Renal cortex interstitium (tissue), 11 donors: ENCODE data around the gene ATXN10. TPM values are rescaled to one million over a fixed set of nuclear protein-coding genes. Genes with fewer than 3 reads are reported as not detected.

ENCODE experiments used
- DNase-seq, 11 donors: peaks; one replicate each; pipeline ENCODE4 v3.0.0-alpha.2; 2013; ENCODE audit warnings: low read depth in 9 of 11, low spot score in 4 of 11; ENCODE audit errors: extremely low read depth in 1 of 11
- polyA plus RNA-seq, 3 donors: library from polyadenylated mRNA; unstranded; fragments of 120-200 nt; gene quantifications; one replicate each; pipeline ENCODE4 v1.2.1, GENCODE V29; 2013; ENCODE audit not compliant: insufficient read length in 3 of 3

The ATXN10 gene
- polyA plus RNA-seq, 3 donors = 245 to 338 (median 294) TPM

DNA sequence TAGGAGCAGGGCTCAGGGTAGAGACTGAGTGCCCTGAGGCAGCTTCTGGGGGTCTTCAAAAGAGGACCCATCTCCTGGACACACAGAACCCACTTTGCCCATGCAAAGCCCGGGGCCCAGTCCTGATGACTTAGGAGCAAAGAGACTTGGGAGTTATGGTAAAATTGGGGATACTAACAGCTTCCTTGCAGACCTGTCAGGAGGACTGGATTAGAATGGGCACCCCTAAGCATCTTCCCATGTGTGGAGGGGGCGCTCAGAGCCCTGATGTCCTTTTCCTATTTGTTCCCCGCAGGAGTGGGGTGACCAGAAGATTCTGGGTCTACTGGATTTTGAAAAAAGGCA lies 205.4 kb downstream of the ATXN10 start:
- no peak for DNase-seq

DNA sequence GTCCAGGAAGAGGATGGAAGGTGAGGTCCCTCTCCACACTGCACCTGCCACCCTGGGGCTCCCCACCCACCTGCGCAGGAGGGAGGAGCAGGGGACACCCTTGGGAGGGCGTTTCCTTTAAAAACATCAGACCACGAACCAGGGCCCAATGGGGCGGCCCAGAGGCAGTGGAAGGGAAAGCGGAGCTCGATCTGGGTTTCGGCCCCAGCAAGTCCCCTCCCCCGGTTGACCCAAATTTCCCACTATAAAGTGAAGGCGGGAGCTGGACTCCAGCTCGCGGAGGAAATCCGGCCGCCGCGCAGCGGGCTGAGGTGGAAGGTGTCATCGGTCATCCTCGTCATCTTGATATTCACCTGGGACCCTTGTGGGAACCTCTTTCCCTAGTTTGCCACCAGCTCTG lies 206.0 kb downstream of the ATXN10 start:
- no peak for DNase-seq

DNA sequence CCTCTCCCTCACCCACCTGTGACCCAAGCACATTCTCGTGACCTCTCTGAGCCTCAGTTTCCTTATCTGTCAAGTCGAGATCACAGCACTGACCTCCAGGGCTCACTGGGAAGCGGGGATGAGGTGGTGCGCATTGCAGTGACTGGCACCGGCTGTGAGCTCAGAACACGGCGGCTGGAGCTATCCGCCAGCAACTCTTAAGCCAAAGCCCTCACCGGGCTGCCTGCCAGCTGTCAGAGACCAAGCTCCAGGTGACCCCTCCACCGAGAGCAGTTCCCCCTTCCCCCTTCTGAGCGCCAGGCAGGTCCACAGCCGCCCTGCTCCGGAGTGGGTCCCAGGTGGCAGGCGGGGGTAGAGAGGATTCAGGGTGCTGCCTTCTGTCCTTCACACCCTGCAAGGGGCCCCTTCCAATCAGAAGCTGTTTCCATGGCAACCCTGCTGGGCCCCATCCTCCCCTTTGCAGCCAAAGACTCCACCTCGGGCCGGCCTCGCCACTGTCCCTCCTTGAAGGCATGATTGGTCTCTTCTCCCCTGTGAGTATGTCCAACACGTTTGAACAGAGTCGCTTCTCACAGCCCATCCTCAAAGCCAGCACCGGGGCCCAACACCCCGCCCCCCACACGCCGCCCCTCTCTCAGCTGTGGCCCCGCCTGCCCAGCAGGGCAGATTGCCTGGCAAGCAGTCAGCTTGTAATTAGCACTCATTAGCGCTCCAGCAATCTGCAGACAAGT lies 206.6 kb downstream of the ATXN10 start:
- no peak for DNase-seq

DNA sequence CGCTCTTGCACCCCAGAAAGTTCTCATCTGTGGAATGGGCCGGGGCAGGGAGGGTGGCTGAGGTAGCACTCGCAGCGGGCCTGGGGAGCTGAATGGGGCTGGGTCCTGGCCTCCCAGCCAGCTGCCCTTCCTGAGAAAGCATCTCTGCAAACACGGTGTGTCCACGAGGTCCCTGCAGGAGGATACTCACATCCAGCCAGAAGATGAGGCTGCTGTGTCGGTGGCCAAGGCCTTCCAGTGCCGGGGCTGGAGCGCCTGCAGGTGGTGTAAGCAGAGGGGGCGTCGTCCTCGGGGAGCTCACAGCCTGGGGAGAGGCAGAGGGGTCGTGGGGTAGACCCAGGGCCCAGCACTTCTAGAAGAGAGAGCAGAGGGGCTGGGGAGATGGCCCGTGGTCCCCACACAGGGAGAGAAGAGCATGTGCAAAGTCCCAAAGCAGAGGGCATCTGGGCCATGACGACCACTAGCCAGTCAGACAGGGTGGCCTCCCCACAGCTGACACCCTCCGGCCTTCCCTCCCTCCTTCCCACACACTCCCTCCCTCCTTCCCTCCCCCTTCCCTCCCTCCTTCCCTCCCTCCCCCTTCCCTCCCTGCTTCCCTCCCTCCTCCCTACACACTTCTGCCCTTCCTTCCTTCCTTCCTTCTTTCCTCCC lies 207.4 kb downstream of the ATXN10 start:
- DNase-seq = no peak

DNA sequence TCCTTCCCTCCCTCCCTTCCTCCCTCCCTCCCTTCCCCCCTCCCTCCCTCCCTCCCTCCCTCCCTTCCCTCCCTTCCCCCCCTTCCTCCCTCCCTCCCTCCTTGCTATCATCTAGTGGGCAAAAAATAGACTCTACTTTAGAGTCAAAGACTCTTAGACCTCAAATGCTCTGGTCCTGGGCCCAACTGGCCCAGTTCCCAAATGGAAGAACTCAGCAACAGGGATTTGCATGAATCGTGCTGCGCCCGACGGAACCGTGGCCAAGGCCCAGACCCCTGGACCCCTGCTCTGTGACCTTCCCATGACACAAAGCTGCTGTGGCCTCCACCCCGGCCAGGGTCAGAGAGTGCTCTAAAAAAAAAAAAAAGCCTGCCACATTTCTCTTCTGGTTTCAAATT lies 207.9 kb downstream of the ATXN10 start:
- no peak for DNase-seq

DNA sequence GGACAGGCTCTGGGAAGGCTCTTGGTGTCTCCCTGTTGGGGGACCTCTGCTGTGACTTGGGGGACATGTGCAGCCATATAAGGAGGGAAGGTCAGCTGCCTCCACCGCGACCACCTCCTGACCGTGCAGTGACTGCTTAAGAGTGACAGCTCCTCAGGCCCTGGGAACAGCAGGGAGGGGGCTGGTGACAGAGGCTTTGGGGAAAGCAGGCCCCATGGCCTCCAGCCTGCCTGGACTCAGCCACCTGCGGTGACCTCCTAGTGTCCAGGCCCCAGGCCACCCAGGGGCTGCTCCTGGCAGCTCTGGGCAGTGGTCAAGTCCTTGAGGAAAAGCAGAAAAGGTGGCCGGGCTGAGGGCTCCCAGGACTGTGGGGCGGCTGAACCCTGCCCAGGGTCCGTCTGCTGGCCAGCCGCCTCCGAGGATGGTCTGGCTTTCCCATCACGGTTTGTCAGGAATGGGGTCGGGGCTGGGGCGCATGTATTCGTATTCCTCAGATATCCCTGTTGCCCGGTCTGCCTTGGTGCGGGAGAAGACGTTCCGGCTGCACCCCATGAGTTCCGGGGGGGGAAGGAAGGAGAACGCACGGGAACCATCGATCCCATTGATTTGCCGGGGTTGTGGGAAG lies 208.6 kb downstream of the ATXN10 start:
- no peak for DNase-seq

DNA sequence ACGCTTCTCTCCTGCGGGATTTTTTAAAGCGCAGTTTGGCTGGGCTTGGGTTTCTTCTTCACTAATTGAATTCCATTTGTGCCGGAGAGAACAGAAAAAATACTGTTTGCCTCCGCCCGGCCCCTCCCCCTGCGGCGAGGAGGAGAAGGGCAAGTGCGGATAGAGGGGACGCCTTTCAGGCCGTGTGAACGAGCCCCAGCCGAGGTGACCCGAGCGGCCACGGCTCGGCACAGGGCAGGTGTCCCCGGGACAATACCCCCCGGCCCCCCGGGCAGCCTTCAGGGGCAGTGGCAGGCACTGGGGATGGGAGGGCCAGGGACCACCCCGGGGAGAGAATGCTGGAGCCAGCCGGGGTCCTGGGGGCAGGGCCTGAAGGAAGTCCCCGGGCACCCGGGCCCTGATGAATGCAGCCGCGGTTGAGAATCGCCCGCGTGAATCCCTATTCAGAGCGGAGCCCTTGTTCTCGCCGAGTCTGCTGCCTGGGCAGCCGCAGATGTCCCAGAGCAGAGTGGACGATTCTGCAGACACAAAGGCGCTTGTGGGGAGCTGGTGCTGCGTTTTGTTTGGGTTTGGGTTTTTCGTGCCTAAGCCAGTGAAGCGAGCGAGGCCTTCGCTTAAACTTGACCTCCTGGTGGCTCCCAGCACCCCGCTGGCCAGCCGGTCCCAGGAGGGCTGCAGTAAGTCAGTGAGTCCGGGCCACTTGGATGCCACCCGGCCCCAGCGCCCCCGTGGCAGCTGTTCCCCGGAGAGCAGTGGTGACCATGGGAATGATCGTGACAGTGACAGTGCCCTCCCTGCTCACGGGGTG lies 209.3 kb downstream of the ATXN10 start:
- no peak for DNase-seq

DNA sequence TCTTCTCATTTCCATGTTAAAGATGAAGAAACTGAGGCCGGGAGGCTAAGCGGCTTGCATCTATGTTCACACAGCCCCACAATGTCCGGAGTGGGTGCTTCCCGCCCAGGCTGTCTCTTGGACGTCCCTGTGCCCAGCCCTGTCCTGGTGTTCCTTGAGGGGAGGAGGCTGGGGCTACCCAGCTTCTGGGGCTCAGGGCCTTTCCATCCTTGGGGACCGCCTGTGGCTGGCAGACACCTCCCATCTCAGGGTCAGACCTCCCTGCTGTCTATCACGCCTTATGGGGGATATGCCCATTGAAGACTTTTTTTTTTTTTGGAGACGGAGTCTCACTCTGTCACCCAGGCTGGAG lies 209.9 kb downstream of the ATXN10 start:
- no peak for DNase-seq

DNA sequence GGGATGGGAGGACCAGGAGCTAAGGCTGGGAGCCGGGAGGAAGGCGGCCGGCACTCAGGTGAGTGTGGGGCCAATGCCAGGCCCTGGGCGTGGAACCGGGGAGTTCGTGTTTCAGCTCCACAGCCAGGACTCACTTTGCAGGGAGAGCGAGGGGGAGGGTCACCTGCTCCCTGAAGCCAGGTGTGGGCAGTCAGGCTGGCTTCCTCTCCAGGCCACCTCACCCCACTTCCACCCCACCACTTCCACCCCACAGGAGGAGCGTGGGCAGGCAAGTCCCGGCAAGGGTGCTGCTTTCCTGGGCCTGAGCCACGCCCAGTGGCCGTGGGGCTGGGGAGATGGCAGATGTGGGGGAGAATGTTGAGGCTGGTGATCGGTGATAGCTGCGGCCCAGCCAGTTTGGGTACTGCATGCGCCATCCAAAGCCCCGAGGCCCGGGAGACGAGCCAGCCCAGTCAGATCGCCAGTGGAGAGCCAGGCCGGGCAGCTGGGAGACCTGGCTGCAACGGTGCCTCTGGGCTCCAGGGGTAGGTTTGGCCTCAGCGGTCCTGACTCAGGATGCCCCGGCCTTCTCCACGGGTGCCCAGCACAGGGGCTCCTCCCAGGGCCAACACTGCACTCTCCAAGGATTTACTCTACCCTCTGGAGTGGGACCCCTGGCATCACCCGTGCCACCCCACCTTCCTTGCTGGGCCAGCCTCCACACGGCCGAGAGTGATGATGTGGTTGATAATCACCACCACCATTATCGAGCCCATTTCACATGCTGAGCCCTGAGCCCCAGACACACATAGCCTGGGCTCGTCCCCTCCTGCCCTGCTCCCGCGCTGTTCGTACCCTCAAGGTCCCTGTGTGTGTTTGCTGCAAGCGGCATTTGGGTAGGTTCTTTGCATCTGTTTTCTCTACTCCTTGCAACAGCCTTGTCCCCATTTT lies 211.5 kb downstream of the ATXN10 start:
- no peak for DNase-seq

DNA sequence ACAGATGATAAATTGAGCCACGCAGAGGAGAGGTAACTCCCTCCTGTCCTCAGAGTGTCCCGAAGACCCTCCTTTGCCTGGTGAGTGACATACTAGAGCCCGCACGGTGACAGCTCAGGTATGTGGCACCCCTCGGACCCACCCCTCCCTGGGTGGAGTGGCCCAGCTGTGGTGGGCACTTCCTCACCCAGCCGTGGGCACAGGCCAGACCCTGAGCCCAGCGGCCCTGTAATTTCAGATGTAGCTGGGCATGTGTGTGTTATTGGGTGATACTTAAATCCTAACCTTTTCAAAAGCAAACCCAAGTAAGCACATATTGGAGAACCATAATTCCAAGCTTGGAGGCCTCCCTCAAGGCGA lies 212.2 kb downstream of the ATXN10 start:
- no peak for DNase-seq

DNA sequence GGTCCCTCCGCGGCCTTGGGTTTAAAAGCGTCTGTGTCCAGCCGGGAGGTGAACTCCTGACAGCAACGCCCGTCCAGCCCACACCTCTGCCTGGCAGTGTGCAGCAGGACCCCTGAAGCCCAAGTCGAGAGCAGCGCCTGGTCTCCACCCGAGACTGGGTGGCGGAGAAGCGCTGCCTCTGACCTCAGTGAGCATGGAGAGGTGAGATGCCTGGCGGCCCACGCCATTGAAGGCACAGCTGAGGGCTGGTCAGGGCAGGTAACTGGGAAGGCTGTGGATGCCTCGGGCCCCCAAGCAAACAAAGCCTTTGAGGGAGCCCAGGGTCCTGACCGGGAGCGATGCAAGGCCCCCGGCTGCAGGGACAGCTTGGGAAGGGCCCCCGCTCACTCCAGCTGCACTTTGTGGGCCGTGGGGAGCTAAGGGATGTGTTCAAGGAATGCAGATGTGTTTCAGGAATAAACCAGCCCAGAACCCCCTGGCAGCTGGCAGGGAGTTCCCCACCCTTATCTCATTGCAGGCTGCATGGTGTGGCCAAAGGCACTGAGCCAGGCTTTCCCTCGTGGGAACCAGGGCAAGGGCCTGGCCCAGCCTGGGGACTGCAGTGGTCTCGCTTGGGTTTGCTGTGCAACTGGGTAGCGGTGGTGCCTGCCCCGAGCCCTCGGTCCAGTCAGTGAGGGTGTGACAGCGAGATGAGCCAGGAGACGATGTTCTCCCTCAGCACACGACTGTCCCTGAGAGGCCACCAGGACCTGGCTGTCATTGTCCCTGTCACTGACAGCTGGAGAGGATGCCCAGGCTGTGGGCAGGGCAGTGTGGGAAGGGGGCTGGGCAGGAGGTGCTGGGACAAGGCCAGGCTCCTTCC lies 212.8 kb downstream of the ATXN10 start:
- no peak for DNase-seq

DNA sequence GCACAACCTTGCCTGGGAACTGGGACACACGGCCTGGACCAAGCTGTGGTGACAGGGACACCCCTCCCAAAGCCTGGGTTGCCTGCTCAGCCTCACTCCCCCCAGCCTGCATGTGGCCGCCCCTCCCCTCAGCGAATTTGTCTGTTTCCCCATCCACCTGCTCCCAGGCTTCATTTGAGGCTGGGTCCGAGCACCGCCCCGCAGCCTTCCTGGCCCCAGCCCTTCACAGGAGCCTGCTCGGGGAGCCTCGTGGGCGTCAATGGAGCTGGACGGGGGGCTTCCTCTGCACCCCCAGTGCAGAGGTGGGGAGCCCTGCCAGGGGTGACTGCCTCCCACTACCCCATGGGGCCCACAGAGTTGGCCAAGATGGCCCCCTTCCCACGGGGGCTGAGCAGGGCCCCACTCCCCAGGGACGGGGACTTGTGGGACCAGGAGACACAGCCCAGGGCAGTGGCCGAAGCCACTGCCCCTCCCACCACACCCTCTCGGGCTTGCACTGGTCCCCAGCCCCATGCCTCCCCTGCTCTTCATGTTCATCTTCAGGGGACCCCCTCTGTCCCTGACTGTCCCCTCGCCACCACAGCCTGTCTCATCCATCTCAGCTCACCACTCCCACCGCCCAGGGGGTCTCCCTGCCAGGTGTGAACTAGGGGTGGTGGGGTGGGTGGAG lies 213.7 kb downstream of the ATXN10 start:
- no peak for DNase-seq

DNA sequence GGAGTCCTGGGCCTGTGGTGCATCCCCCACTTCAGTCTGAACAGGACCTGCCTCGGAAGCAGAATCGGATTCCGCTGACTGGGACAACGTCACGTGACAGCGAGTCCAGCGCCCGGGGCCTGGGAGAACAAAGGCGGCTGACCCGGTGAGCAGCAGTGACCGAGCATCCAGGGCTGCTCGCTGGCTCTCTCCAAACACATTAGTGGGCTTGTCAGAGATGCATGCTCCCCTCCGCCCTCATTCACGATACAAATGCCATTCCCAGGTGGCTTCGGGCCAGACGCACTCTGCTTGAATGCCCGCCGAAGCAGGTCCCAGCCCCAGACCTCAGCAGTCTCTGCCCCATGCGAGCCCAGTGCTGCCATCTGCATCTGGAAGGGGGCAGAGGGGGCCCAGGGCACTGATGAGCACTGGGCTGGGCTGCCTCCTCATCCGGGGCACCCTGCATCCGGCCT lies 214.3 kb downstream of the ATXN10 start:
- no peak for DNase-seq

DNA sequence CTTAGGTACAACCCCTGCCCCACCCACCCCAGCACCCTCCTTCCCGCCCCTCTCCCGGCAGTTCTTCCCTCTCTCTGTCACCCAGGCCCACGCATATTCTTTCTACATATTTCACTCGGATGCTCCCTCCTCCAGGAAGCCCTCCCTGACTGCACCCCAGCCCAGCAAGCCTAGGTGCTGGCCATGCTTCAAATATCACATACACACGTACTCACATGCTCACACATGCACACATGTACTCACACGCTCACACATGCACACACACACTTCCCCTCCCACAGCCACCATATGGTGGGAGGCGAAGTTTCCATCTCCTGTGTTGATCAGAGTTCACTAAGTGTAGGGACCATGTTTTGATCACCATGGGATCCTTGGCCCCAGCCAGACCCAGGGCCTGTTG lies 214.9 kb downstream of the ATXN10 start:
- DNase-seq = no peak

DNA sequence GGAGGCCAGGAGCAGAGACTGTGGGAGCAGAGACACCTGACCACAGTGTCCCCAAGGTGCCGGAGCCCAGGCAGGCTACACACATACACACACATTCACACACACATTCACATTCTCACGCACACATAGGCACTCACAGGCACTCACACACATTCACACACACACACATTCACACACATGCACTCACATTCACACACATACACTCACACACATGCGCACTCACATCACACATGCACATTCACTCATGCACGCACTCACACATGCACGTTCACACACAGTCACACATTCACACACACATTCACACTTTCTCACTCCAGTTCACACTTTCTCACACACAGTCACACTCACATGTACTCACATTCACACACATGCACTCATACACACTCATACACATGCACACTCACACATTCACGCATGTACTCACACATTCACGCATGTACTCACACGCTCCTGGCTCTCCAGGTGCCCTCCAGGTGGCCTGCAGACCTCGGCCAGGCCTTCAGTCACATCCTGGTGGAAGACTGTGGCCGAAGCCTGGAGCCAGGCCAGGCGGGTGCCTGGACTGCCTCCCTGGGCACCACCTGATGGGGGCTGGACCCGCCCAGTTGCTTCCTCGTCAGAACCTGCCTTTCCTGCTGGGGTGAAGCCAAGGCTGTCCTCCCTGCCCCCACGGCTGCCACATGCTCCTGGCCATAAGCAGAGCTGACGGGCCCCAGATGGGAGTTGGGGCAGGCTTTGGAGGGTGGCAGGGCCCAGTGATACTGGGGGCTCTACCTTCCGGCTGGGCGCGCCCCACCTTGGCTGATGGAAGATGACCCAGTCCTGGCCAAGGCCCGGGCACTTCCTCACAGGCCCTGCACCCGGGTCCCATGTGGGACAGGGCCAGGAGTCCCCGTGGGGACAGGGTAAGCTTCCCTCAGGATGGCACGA lies 215.8 kb downstream of the ATXN10 start:
- no peak for DNase-seq
